Measurements from ENCODE around the gene CLPTM1L. TPM values are rescaled to one million over a fixed set of nuclear protein-coding genes. Genes with fewer than 3 reads are reported as not detected.

Gene CLPTM1L
- total and polyA plus RNA-seq, 10 donors: 39.7 to 118 (median 94.9) TPM

GRCh38 chr5:1268056-1268455 is 76.8 kb downstream of the CLPTM1L start:
- H3K4me1 ChIP-seq: no peaks in the 10 kb centered on the region
- H3K27ac ChIP-seq: no peak overlapping the region
- WGBS, 5 donors: 89 to 93% (median 92%) methylated on average over 12 to 13 of the region's 13 CpGs
- no peaks in the 10 kb centered on the region for H3K36me3 ChIP-seq
- H3K4me3 ChIP-seq: no peak overlapping the region
- TF ChIP-seq POLR2A (IDR thresholded peaks at IDR 0.05) (no peak), POLR2AphosphoS5 (IDR thresholded peaks at IDR 0.05) (no peak), CTCF (IDR thresholded peaks at IDR 0.05 in 8 of 11, conservative IDR thresholded peaks at IDR 0.05 in 3 of 11) (no peak)
- DNase-seq: no peak
- H3K9me3 ChIP-seq: peaks cover 0 to 13% (median 3%) of the 10 kb centered on the region in 8 donors
- H3K27me3 ChIP-seq (replicated peaks in 1 of 7): peaks cover 0 to 4% (median 0%) of the 10 kb centered on the region in 7 donors
- intact Hi-C loops (cut with DNase I; ENCODE audit: low total_unique reads): no loop called here

Small RNA genes within 50 kb of the gene (microRNA-seq; reads per million reads assigned to microRNA genes)
- 0 to 0.35 (median 0) reads per million in 3 donors for gene MIR4457

Small RNA genes within 50 kb of the gene (small RNA-seq; reads per million reads assigned to genes)
- gene MIR4457: 0 reads per million in 4 donors

Other genes starting within 250 kb of the CLPTM1L start
- 100 to 1,000 TPM in 2 of 7 donors, 10 to 100 TPM in 5; 40.4 to 120 (median 78.6) TPM for gene SLC12A7, start 233.0 kb downstream of the CLPTM1L start, total RNA-seq
- 10 to 100 TPM in 2 of 3 donors, 1 to 10 TPM in 1; 8.6 to 27.0 (median 15.4) TPM for gene SLC12A7, start 233.0 kb downstream of the CLPTM1L start, polyA plus RNA-seq
- under 1 TPM in 1 of 7 donors, not detected in 6; 0.50 TPM for gene SLC6A19, start 143.5 kb downstream of the CLPTM1L start, total RNA-seq
- under 1 TPM in 1 of 3 donors, not detected in 2; under 0.01 TPM for gene SLC6A19, start 143.5 kb downstream of the CLPTM1L start, polyA plus RNA-seq
- not detected for gene SLC6A18, start 119.7 kb downstream of the CLPTM1L start, total RNA-seq
- gene SLC6A18, start 119.7 kb downstream of the CLPTM1L start, polyA plus RNA-seq: not detected
- gene TERT, start 50.0 kb downstream of the CLPTM1L start, total RNA-seq: 1 to 10 TPM in 2 of 7 donors, under 1 TPM in 3, not detected in 2; 0.16 to 5.3 (median 0.43) TPM
- under 1 TPM; 0.09 to 0.53 (median 0.19) TPM for gene TERT, start 50.0 kb downstream of the CLPTM1L start, polyA plus RNA-seq
- under 1 TPM in 3 of 7 donors, not detected in 4; 0.09 to 0.27 (median 0.18) TPM for gene SLC6A3, start 100.3 kb upstream of the CLPTM1L start, total RNA-seq
- gene SLC6A3, start 100.3 kb upstream of the CLPTM1L start, polyA plus RNA-seq: under 1 TPM; 0.02 to 0.06 (median 0.03) TPM
- 100 to 1,000 TPM; 126 to 322 (median 223) TPM for gene LPCAT1, start 178.9 kb upstream of the CLPTM1L start, total RNA-seq
- gene LPCAT1, start 178.9 kb upstream of the CLPTM1L start, polyA plus RNA-seq: 100 to 1,000 TPM in 1 of 3 donors, 10 to 100 TPM in 2; 52.2 to 123 (median 94.8) TPM